T-helper 1 cell treated with Interleukin-12 subunit alpha and Interleukin-12 subunit beta and Interleukin-4 antibody, amounts not matched to agents 30 μg/mL and 1 μg/mL, for 36 hours (primary cell): ENCODE results near the gene TRIL.

Experiments
- H3K27ac Mint-ChIP-seq: one replicate; pipeline ENCODE4 v1.8.0; 2021; ENCODE audit warnings: mild to moderate bottlenecking, mixed read lengths
- H3K27me3 Mint-ChIP-seq: one replicate; pipeline ENCODE4 v1.8.0; 2021; ENCODE audit warnings: low read depth, mixed read lengths
- H3K36me3 Mint-ChIP-seq: one replicate; pipeline ENCODE4 v1.8.0; 2021; ENCODE audit warnings: low read depth, mixed read lengths
- H3K4me1 Mint-ChIP-seq: one replicate; pipeline ENCODE4 v1.8.0; 2021; ENCODE audit warnings: low read depth, mixed read lengths
- H3K4me3 Mint-ChIP-seq: one replicate; pipeline ENCODE4 v1.8.0; 2021; ENCODE audit warnings: mild to moderate bottlenecking, moderate library complexity, mixed read lengths
- H3K9me3 Mint-ChIP-seq: one replicate; pipeline ENCODE4 v1.8.0; 2021; ENCODE audit warnings: mixed read lengths

Gene TRIL

DNA sequence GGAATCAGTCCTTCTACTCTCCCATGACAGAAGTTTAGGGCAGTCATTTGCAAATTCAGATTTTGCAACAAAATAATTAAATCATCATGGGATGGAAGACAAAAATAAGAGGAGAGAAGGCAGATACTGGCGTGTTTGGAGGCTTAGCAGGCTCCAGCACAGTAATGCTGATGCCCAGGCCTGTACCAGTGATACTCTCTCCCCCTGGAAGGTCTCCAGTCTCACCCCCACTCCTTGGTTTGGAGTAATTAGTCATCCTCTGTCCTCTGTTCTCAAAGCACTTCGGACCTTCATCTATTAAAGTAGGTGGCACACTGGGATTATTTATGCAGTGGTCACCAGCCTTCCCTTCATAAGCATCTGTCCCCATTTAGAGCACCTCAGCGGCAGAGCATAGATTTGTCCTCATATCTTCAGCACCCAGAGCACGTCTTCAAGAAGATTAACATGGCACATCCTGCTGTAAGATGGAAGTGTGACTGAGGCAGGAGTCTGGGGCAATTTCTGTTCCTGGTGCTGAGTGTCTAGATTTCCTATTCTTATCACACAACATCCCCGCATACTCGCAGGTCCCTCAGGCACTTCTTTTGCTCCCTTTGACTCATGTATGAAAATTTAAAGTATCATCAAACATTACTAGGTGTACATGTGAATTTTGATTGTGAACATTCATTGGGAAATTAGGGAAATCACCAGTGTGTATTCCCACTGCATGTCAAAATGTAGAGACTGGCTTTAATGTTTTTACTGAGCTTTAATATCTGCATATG is 31.3 kb upstream of the TRIL start:
- H3K27ac Mint-ChIP-seq, result no peak overlapping the region
- no peaks in the 10 kb centered on the region for H3K9me3 Mint-ChIP-seq
- no peaks in the 10 kb centered on the region for H3K27me3 Mint-ChIP-seq
- no peak overlapping the region for H3K4me3 Mint-ChIP-seq
- no peaks in the 10 kb centered on the region for H3K4me1 Mint-ChIP-seq
- no peaks in the 10 kb centered on the region for H3K36me3 Mint-ChIP-seq

GRCh38 chr7:28988810-28989209 is 30.7 kb upstream of the TRIL start:
- no peak overlapping the region for H3K27ac Mint-ChIP-seq
- no peaks in the 10 kb centered on the region for H3K9me3 Mint-ChIP-seq
- H3K4me3 Mint-ChIP-seq, result no peak overlapping the region
- no peaks in the 10 kb centered on the region for H3K27me3 Mint-ChIP-seq
- H3K4me1 Mint-ChIP-seq, result no peaks in the 10 kb centered on the region
- no peaks in the 10 kb centered on the region for H3K36me3 Mint-ChIP-seq

GRCh38 chr7:28988091-28988490 is 30.0 kb upstream of the TRIL start:
- no peak overlapping the region for H3K4me3 Mint-ChIP-seq
- no peaks in the 10 kb centered on the region for H3K27me3 Mint-ChIP-seq
- no peaks in the 10 kb centered on the region for H3K9me3 Mint-ChIP-seq
- H3K27ac Mint-ChIP-seq, result no peak overlapping the region
- H3K4me1 Mint-ChIP-seq, result no peaks in the 10 kb centered on the region
- H3K36me3 Mint-ChIP-seq, result no peaks in the 10 kb centered on the region

- H3K4me3 Mint-ChIP-seq, result no peak overlapping the region
- H3K36me3 Mint-ChIP-seq, result no peaks in the 10 kb centered on the region
- no peak overlapping the region for H3K27ac Mint-ChIP-seq
- no peaks in the 10 kb centered on the region for H3K4me1 Mint-ChIP-seq
- no peaks in the 10 kb centered on the region for H3K9me3 Mint-ChIP-seq
- H3K27me3 Mint-ChIP-seq, result no peaks in the 10 kb centered on the region
Measured at GRCh38 chr7:28986765-28987110, 28.6 kb upstream of the TRIL start.

- no peaks in the 10 kb centered on the region for H3K36me3 Mint-ChIP-seq
- H3K4me1 Mint-ChIP-seq, result no peaks in the 10 kb centered on the region
- H3K27ac Mint-ChIP-seq, result no peak overlapping the region
- H3K9me3 Mint-ChIP-seq, result no peaks in the 10 kb centered on the region
- no peaks in the 10 kb centered on the region for H3K27me3 Mint-ChIP-seq
- no peak overlapping the region for H3K4me3 Mint-ChIP-seq
Measured at GRCh38 chr7:28986028-28986764, 28.1 kb upstream of the TRIL start.

GRCh38 chr7:28984631-28985030 is 26.5 kb upstream of the TRIL start:
- no peak overlapping the region for H3K27ac Mint-ChIP-seq
- no peak overlapping the region for H3K4me3 Mint-ChIP-seq
- no peaks in the 10 kb centered on the region for H3K4me1 Mint-ChIP-seq
- H3K36me3 Mint-ChIP-seq, result no peaks in the 10 kb centered on the region
- no peaks in the 10 kb centered on the region for H3K27me3 Mint-ChIP-seq
- no peaks in the 10 kb centered on the region for H3K9me3 Mint-ChIP-seq

DNA sequence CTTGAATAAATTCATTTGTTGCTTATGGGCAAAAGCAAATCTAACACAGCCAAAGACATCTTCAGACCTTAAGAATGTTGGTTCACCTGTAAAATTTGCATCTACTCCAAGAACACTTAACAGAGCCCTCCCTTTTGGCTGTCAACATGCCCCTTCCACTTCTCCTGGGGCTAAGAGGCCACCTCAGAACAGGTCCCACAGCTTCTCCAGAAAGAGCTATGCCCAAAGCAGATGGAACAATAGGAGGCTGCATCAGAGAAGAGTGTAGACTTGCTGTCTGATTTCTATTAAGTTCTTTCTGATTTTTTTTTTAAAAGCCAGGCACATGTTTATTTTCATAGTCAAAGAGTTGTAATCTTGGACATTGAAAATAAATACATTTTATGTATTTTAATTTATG is 26.1 kb upstream of the TRIL start:
- H3K36me3 Mint-ChIP-seq, result no peaks in the 10 kb centered on the region
- no peak overlapping the region for H3K27ac Mint-ChIP-seq
- no peaks in the 10 kb centered on the region for H3K4me1 Mint-ChIP-seq
- H3K27me3 Mint-ChIP-seq, result peaks cover 3% of the 10 kb centered on the region
- H3K9me3 Mint-ChIP-seq, result no peaks in the 10 kb centered on the region
- no peak overlapping the region for H3K4me3 Mint-ChIP-seq

DNA sequence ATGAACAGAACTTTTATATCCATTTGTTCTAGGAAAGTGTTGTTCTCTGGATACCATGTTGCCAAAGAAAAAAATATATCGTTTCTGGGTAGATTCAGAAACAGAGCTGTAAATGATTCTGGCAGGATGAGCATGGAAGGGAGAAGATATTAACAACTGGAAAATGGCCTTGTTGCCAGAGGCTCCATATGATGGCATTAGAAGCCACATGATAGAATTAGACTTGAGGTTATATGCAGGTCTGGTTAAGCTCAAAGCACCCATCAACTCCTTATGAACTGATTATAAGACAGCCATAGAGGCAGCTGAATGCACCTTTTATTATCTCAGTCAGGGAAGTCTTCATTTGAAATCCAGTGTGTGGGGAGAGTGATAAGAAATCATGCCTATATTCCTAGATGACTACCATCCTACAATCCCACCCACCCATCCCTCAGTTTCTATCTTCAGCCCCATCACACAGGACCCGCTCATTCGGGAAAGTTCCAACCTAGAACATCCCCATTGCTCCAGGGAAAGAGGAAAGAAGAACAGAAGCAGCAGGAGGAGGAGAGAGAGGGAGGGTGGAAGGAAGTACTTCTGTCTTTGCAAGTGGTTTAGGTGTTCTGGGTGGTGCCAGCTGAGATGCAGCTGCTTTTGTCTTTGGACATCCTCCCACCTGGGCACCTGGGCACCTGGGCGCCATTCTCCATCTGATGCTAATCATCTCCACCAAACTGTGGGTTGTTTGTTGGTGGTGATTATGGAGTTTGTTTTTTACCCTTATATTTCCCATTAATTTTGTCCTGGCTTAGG is 25.5 kb upstream of the TRIL start:
- peaks cover 3% of the 10 kb centered on the region for H3K27me3 Mint-ChIP-seq
- no peak overlapping the region for H3K27ac Mint-ChIP-seq
- H3K4me3 Mint-ChIP-seq, result no peak overlapping the region
- no peaks in the 10 kb centered on the region for H3K9me3 Mint-ChIP-seq
- no peaks in the 10 kb centered on the region for H3K36me3 Mint-ChIP-seq
- no peaks in the 10 kb centered on the region for H3K4me1 Mint-ChIP-seq

- no peaks in the 10 kb centered on the region for H3K36me3 Mint-ChIP-seq
- no peaks in the 10 kb centered on the region for H3K4me1 Mint-ChIP-seq
- no peak overlapping the region for H3K27ac Mint-ChIP-seq
- no peaks in the 10 kb centered on the region for H3K9me3 Mint-ChIP-seq
- H3K27me3 Mint-ChIP-seq, result peaks cover 3% of the 10 kb centered on the region
- no peak overlapping the region for H3K4me3 Mint-ChIP-seq
Measured at GRCh38 chr7:28981161-28981465, 23.0 kb upstream of the TRIL start.

GRCh38 chr7:28980451-28981160 is 22.5 kb upstream of the TRIL start:
- Mint-ChIP-seq H3K4me1 (no peaks in the 10 kb centered on the region), H3K9me3 (no peaks in the 10 kb centered on the region), H3K27me3 (peaks cover 3% of the 10 kb centered on the region), H3K27ac (no peak overlapping the region), H3K4me3 (no peak overlapping the region), H3K36me3 (no peaks in the 10 kb centered on the region)

DNA sequence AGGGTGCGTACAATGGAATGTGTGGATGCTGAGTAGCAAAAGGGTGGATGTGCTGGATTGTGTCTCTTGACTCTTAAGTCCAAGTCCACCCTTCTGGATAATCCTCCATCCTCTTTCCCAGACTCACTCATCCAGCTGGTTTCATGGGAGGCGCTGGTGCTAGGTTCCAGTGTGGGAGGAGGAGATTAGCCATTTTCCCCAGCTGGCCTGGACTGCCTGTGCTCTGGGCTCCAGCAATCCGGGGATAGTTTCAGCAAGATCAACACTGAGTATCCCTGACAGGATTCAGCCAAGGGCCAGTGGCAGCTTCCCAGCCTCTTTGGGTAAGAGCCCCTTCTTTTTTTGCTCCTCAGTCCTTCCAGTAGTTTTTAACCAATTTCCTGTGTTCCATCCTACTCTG is 21.6 kb upstream of the TRIL start:
- H3K27ac Mint-ChIP-seq, result no peak overlapping the region
- H3K4me3 Mint-ChIP-seq, result no peak overlapping the region
- peaks cover 3% of the 10 kb centered on the region for H3K27me3 Mint-ChIP-seq
- H3K4me1 Mint-ChIP-seq, result no peaks in the 10 kb centered on the region
- no peaks in the 10 kb centered on the region for H3K36me3 Mint-ChIP-seq
- no peaks in the 10 kb centered on the region for H3K9me3 Mint-ChIP-seq

DNA sequence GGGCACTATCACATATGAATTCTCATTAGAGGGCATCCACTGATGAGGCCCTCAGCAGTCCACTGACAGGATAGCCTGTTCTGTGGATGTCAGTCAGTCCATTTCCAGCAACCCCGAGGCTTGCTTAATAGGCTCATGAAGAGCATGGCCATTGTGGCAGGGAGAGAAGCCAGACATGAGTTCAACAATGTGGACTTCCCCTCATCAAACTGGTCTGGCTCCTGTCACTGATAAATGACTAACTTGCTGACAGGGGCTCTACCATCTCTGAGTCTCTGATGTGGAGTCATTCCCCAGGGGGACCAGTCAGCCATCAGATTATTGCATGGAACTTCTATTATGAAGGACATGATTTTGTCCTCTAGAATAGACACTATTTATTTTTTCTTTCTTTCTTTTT is 19.8 kb upstream of the TRIL start:
- H3K27ac Mint-ChIP-seq, result no peak overlapping the region
- H3K36me3 Mint-ChIP-seq, result no peaks in the 10 kb centered on the region
- peaks cover 13% of the 10 kb centered on the region for H3K9me3 Mint-ChIP-seq
- H3K4me1 Mint-ChIP-seq, result no peaks in the 10 kb centered on the region
- peaks cover 3% of the 10 kb centered on the region for H3K27me3 Mint-ChIP-seq
- no peak overlapping the region for H3K4me3 Mint-ChIP-seq

DNA sequence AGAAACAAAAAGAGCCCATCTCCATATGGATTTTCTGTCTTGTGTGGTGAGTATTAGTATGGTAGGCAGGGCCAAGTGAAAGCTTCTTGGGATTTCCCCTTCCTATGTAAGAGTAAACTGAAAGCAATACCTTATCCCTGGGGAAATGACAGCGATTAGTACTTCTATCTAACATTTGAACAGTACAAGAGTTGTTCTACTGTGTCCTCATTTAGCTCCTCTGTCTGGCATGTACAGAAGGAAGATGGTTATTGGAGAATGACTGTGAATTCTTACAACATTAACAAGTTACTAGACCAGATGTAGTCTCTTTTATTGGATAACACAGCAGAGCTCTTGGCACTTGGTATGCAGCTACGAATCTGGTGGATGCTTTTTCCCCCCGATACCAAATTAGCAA is 17.9 kb upstream of the TRIL start:
- Mint-ChIP-seq H3K27me3 (peaks cover 3% of the 10 kb centered on the region), H3K36me3 (no peaks in the 10 kb centered on the region)

GRCh38 chr7:28973591-28973990 is 15.5 kb upstream of the TRIL start:
- Mint-ChIP-seq H3K36me3 (no peaks in the 10 kb centered on the region), H3K9me3 (peaks cover 35% of the 10 kb centered on the region), H3K27me3 (no peaks in the 10 kb centered on the region), H3K4me3 (no peak overlapping the region), H3K4me1 (no peaks in the 10 kb centered on the region), H3K27ac (no peak overlapping the region)

More for the DNA sequence above, 17.9 kb upstream of the TRIL start:
- no peak overlapping the region for H3K4me3 Mint-ChIP-seq
- no peak overlapping the region for H3K27ac Mint-ChIP-seq
- peaks cover 26% of the 10 kb centered on the region for H3K9me3 Mint-ChIP-seq
- H3K4me1 Mint-ChIP-seq, result no peaks in the 10 kb centered on the region
